ENCODE measurements around the gene EIF2S2.
A peak's percentile ranks its signal among the peaks of the same experiment; 100 is the strongest.
"Not testable (repeated sequence)": the region's sequence is repeated elsewhere in the genome, so short reads cannot be mapped to it uniquely, and the experiment has no call there.

The EIF2S2 gene, protein sequence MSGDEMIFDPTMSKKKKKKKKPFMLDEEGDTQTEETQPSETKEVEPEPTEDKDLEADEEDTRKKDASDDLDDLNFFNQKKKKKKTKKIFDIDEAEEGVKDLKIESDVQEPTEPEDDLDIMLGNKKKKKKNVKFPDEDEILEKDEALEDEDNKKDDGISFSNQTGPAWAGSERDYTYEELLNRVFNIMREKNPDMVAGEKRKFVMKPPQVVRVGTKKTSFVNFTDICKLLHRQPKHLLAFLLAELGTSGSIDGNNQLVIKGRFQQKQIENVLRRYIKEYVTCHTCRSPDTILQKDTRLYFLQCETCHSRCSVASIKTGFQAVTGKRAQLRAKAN

DNA sequence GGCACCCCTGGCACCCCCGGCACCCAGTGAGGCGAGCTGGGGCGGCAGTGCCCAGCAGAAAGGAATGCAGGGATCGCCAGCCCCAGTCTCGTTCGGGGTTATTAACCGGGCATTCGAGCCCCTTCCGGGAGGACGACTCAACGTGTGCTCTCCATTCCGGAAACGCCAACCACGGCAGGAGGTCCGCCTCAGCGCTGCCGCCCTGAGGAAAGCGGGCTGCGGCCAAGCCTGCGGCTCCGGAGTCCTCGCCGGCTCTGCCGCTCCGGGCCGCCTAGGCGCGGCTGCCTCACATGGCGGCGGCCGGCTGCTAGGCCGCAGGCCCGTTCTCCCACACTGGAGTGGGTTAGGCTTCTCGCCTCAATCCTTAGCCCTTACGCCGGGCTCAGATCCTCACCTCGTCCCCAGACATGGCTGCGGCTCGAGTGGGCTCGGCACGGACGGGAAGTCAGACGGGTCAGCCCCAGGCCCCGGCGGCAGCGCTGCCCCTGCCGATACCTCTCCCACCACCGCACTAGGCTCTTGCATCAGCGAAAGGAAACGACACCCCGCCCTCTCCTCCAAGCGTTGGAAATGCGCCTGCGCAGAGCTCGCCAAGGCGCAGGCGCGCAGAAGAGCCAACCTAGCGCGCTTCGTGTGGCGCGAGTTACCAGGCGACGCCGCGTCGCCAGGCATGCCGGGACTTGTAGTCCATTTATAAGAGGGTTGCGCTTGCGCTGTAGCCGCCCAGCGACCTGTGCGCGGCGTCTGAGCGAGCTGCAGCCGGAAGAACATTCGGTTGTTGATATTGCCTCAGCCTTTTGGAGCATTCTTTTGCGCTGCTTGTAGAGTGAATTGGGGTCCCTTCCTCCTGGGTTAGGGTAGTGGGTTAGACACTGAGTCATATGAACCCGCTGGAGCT is at the start of gene EIF2S2:
Gene EIF2S2 (minus strand): TSS at position 542 of the 898 bp plus-strand sequence. CDS start 133 bp downstream, at position 409.
- peak; percentile 94 for DNase-seq

DNA sequence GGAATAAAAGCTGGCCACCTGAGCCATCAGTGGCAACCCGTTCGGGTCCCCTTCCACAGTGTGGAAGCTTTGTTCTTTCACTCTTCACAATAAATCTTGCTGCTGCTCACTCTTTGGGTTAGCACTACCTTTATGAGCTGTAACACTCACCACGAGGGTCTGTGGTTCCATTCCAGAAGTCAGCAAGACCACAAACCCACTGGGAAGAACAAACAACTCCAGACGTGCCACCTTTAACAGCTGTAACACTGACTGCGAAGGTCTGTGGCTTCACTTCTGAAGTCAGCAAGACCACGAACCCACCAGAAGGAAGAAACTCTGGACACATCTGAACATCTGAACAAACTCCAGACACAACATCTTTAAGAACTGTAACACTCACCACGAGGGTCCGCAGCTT is 45.7 kb upstream of the EIF2S2 start:
- not testable (repeated sequence) for DNase-seq

DNA sequence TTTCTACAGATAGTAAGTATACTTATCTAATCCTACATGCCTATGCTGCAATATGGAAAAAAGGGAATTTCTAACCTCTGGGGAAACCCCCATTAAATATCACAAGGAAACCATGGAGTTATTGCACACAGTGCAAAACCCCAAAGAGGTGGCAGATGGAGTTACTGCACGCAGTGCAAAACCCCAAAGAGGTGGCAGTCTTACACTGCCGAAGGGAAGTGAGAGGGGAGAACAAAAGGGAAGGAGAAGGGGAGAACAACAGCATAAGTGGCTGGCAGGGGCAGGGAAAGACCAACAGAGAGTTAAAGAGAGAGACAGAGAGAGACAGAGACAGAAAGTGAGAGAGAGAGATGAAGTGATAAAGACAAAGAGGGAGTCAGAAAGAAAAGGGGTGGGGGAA is 43.8 kb upstream of the EIF2S2 start:
- DNase-seq: no peak

DNA sequence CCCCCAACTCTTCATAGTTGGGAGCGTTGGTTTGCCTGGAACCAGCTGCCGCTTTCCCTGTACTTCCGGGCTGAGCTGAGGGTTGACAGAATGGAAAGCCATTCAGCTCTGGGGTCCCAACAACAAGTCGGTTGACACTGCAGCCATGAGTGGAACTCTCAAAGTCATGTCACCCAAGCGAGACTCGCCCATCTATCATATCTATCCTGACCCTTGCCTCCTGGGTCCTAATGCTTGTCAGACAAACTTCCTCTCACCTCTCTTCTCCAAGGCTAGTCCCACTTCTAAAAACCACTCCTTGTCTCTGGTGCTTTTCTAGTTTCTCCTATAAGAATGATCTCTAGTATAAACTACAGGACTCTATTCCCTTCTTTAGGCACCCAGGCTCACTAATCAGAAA is 41.1 kb upstream of the EIF2S2 start:
- not testable (repeated sequence) for DNase-seq

DNA sequence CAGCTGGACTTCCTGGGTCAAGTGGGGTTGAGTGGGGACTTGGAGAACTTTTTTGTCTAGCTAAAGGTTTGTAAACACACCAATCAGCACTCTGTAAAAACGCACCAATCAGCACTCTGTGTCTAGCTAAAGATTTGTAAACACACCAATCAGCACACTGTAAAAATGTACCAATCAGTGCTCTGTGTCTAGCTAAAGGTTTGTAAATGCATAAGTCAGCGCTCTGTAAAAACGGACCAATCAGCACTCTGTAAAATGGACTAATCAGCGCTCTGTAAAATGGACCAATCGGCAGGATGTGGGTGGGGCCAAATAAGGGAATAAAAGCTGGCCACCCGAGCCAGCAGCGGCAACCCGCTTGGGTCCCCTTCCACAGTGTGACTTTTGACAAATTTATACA is 40.0 kb upstream of the EIF2S2 start:
- DNase-seq: not testable (repeated sequence)

DNA sequence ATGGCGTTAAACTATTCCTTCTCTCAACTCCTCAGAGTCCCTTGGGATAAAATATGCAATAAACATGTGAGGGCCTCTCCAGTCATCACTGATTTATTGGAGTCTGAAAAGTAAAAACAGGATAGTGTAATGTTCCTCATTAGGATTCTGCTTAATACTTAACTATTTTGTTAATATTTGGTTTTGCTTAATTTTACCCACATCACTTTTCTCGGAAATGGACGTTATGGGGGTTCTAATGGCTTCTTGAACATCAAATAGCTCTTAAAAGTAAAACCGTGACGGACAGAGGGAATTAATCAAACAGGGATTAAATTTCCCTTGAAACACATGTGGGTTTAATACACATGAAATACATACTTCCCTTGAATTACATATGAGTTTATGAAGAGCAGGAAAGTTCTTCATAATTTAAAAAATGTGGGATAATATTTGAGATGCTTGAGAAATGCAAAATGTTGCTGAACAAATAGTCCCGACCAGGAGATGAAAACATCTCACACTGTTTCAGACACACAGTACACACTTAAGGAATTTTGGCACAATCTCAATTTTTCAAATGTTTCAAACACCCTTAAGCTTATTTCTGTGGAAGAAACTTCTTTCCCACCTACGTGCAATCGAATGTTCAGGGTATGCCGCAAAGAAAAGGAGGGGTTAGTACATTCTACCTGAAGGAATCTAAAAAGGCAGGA is 38.4 kb upstream of the EIF2S2 start:
- DNase-seq: no peak

DNA sequence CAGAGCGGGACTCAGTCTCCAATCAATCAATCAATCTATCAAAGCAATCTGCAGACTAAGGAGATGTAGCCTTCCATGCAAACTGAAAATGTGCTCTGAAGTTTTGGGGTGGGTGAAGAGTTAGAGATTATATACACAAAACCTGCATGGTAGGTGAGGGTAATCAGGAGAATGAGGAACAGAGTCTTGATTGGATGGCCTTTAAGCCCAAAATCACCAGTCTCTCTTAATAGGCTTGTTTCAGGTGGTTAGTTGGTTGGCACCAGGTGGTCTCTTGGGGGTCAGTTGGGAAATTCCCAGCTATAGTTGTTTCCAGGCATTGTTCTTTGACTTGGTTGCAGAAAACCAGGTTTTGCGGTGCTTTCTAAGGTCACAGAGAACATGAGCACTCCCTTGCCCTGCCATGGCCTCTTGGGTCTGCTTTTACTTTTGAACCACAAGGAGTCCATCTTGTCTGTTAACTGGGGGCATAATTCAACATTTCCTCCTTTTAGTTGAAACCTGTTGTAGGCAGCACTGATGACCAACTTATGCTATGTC is 33.3 kb upstream of the EIF2S2 start:
- no peak for DNase-seq

DNA sequence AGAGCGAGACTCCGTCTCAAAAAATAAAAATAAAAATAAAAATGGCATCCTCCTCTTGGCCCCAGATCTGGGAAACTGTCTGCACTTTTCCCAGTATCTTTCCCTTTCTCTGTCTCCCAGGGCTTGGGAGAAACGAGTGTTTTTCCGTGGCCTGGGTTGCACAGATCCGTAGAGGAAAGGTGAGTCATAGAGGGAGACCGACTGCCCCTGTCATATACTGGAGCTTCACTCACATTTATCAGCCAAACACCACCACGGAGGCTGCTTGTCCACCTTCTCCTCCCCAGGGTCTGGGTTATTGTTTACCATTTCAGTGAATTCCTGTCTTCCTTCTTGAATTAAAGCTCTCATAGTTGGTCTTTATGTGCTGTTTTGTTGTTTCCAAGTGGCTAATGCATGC is 31.9 kb upstream of the EIF2S2 start:
- no peak for DNase-seq

DNA sequence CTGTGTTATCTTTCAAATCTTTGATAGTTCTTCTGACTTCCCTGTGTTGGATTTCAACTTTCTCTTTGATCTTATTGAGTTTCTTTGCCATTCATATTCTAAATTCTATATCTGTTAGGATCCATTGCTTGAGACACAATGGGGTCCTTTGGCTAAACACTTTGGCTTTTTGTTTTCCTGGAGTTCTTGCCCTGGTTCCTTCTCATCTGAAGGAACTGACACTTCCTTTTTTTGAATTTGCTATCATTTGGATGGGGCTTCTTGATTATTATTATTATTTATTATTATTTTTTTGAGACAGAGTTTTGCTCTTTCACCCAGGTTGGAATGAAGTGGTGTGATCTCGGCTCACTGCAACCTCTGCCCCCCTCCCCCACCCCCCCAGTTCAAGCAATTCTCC is 30.1 kb upstream of the EIF2S2 start:
- no peak for DNase-seq

DNA sequence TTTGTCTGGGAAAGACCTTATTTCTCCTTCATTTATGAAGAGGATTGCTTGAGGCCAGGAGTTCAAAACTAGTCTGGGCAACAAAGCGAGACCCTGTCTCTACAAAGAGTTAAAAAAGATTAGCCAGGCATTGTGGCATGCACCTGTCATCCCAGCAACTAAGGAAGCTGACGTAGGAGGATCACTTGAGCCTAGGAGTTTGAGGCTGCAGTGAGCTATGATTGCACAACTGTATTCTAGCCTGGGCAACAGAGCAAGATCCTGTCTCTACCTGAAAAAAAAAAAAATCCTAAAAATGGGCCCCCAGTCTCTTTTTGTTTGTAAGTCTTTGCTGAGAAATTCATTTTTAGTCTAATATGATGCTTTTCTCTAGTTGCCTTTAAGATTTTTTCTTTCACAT is 29.2 kb upstream of the EIF2S2 start:
- DNase-seq: no peak

DNA sequence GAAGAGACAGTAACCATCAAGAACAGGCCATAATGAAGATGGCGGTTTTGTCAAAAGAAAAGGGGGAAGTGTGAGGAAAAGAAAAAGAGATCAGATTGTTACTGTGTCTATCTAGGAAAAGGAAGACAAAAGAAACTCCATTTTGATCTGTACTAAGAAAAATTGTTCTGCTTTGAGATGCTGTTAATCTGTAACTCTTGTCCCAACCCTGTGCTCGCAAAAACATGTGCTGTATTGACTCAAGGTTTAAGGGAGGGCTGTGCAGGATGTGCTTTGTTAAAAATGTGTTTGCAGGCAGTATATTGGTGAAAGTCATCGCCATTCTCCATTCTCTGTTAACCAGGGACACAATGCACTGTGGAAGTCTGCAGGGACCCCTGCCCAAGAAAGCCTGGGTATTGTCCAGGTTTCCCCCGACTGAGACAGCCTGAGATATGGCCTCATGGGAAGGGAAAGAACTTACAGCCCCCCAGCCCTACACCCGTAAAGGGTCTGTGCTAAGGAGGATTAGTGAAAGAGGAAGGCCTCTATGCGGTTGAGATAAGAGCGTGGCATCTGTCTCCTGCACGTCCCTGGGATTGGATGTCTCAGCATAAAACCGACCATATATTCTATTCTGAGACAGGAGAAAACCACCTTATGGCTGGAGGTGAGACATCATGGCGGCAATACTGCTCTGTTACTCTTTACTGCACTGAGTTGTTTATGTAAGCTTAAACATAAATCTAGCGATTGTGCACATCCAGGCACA is 23.7 kb upstream of the EIF2S2 start:
- DNase-seq: not testable (repeated sequence)

DNA sequence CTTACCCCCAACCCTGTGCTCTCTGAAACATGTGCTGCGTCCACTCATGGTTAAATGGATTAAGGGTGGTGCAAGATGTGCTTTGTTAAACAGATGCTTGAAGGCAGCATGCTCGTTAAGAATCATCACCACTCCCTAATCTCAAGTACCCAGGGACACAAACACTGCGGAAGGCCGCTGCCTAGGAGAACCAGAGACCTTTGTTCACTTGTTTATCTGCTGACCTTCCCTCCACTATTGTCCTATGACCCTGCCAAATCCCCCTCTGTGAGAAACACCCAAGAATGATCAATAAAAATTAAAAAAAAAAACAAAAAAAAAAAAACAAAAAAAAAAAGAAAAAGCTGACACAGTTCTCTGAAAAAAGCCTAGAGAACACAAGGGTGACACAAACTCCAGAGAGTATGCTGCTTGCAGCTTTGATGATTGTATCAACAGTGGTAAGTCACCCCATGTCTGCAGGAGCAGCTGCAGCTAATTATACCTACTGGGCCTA is 21.4 kb upstream of the EIF2S2 start:
- DNase-seq: not testable (repeated sequence)

DNA sequence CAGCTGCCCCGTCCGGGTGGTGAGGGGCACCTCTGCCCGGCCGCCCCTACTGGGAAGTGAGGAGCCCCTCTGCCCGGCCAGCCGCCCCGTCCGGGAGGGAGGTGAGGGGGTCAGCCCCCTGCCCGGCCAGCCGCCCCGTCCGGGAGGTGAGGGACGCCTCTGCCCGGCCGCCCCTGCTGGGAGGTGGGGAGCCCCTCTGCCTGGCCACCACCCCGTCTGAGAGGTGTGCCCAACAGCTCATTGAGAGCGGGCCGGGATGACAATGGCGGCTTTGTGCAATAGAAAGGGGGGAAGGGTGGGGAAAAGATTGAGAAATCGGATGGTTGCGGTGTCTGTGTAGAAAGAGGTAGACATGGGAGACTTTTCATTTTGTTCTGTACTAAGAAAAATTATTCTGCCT is 20.9 kb upstream of the EIF2S2 start:
- DNase-seq: not testable (repeated sequence)

DNA sequence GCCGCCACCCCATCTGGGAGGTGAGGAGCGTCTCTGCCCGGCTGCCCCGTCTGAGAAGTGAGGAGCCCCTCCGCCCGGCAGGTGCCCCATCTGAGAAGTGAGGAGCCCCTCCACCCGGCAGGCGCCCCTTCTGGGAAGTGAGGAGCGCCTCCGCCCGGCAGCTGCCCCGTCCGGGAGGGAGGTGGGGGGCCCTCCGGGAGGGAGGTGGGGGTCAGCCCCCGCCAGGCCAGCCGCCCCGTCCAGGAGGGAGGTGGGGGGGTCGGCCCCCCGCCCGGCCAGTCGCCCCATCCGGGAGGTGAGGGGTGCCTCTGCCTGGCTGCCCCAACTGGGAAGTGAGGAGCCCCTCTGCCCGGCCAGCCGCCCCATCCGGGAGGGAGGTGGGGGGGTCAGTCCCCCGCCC is 20.4 kb upstream of the EIF2S2 start:
- DNase-seq: not testable (repeated sequence)

DNA sequence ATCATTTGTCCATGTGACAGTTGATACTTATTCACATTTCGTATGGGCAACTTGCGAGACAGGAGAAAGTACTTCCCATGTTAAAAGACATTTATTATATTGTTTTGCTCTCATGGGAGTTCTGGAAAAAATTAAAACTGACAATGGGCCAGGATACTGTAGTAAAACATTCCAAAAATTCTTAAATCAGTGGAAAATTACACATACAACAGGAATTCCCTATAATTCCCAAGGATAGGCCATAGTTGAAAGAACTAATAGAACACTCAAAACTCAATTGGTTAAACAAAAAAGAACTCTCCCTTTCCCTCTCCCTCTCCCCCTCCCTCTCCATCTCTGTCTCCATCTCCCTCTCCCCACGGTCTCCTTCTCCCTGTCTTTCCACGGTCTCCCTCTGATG is 19.4 kb upstream of the EIF2S2 start:
- DNase-seq: no peak

DNA sequence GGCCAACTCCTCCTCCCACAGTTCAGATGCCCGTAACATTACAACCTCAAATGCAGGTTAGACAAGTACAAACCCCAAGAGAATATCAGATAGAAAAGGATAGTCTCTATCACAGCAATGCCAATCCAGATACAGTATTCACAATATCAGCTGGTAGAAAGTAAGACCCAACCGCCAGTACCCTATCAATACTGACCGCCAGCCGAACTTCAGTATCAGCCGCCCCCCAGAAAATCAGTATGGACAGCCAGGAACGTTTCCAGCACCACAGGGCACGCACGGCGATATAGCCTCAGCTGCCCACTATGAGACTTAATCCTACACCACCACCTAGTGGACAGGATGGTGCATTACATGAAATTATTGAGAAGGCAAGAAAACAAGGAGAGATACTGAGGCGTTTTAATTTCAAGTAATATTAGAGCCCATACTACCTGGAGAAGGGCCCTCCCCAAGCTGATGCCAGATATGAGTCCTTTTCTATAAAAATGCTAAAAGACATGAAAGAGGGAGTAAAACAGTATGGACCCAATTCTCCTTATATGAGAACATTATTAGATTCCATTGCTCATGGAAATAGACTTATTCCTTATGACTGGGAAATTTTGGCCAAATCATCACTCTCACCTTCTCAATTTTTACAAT is 17.6 kb upstream of the EIF2S2 start:
- DNase-seq: peak; percentile 35

DNA sequence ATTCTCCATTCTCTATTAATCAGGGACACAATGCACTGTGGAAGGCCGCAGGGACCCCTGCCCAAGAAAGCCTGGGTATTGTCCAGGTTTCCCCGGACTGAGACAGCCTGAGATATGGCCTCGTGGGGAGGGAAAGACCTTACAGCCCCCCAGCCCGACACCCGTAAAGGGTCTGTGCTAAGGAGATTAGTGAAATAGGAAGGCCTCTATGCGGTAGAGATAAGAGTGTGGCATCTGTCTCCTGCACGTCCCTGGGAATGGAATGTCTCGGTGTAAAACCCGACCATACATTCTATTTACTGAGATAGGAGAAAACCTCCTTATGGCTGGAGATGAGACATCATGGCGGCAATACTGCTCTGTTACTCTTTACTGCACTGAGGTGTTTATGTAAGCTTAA is 15.7 kb upstream of the EIF2S2 start:
- DNase-seq: no peak

DNA sequence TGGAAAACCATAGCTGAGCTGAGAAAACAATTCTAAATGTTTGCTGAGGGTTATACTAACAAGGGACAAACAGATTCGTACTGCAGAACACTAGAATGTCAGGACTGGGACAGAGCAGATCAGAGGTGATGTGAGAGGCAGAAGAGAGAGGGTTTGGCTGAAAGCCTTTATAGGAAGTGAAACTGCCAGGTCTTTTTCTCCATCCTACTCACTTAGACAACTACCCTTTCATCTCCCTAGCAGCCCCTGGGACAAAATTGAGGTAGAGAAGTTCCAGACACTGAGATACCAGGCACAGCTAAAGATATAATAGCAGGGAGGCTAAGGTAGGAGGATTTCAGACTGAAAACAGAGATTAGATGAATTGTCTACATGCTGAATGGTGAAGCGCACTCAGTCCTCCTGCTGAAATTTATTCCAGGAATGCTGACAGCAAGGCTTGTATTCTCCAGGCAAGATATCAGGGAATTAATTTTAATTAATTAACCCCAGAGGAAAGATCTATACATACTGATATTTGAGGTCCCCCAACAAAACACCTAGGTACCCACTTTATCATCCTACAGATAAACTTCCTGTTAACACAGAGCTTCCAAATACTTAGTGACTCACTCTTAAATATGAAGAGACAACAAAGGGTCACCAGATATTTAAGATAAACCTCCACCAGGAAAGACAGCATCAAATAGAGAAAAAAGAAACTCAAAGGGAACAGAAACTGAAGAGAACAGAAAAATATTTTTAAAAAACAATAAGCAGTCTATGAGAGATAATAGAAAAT is 12.6 kb upstream of the EIF2S2 start:
- DNase-seq: no peak

DNA sequence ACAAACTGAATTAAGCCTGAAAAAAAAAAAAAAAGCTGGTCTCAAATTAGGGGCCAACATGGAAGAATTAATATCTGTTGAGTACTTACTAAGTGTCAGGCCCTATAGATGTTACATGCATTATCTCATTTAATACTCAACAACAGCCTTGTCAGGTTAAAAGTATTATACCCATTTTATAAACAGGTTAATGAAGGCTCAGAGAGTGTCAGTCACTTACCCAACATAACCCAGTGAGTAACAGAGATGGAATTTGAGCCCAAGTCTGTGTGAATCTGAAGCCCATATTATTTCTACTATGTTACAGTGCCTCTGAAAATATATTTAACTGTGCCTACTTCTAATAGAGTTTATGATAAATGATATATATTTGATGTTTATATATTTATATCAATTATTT is 11.3 kb upstream of the EIF2S2 start:
- no peak for DNase-seq

DNA sequence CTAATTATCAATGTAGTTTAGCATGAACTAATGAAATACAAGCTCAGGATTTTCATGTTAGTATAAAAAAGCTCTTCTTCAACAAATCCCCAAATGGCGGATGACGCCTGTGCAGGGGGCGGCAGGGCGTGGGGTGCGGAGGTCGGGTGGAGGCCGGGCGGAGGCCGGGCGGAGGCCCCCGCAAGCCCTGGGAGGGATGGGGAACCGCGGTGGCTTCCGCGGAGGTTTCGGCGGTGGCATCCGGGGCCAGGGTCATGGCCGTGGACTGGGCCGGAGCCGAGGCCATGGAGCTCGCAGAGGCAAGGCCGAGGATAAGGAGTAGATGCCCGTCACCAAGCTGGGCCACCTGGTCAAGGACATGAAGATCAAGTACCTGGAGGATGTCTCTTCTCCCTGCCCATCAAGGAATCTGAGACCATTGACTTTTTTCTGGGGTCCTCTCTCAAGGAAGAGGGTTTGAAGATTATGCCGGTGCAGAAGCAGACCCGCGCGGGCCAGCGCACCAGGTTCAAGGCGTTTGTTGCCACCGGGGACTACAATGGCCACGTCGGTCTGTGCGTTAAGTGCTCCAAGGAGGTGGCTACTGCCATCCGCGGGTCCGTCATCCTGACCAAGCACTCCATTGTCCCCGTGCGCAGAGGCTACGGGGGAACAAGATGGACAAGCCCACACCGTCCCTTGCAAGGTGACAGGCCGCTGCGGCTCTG is 10.4 kb upstream of the EIF2S2 start:
- no peak for DNase-seq
